HG02678 (cell line): ENCODE results near the gene PTPRN2.

ENCODE experiments used
- ATAC-seq: cut with Tn5 transposase; IDR thresholded peaks from one replicate; pipeline ENCODE4 v1.9.1; 2021; ENCODE audit warnings: mild to moderate bottlenecking, moderate library complexity; ENCODE audit not compliant: unreplicated experiment

The PTPRN2 gene

GRCh38 chr7:158016180-158017097, 571.2 kb downstream of the PTPRN2 start:
- ATAC-seq = no peak

- ATAC-seq = no peak
Observed at GRCh38 chr7:158015403-158016179, 572.0 kb downstream of the PTPRN2 start.

- ATAC-seq = no peak
Observed at GRCh38 chr7:158014976-158015375, 572.6 kb downstream of the PTPRN2 start.

- no peak for ATAC-seq
Observed at GRCh38 chr7:158013085-158013668, 574.4 kb downstream of the PTPRN2 start.

- ATAC-seq = no peak
Observed at GRCh38 chr7:158011941-158012340, 575.7 kb downstream of the PTPRN2 start.

GRCh38 chr7:158010961-158011693, 576.5 kb downstream of the PTPRN2 start:
- no peak for ATAC-seq

GRCh38 chr7:158009886-158010285, 577.7 kb downstream of the PTPRN2 start:
- no peak for ATAC-seq

GRCh38 chr7:158008267-158008666, 579.4 kb downstream of the PTPRN2 start:
- no peak for ATAC-seq

- no peak for ATAC-seq
Observed at GRCh38 chr7:158007697-158008257, 579.8 kb downstream of the PTPRN2 start.

- ATAC-seq = no peak
Observed at GRCh38 chr7:158006841-158007696, 580.6 kb downstream of the PTPRN2 start.

GRCh38 chr7:158005531-158005930, 582.1 kb downstream of the PTPRN2 start:
- ATAC-seq = no peak

GRCh38 chr7:158004123-158004490, 583.5 kb downstream of the PTPRN2 start:
- ATAC-seq = no peak

GRCh38 chr7:158003441-158004122, 584.0 kb downstream of the PTPRN2 start:
- no peak for ATAC-seq

- ATAC-seq = no peak
Observed at GRCh38 chr7:158002486-158003080, 585.0 kb downstream of the PTPRN2 start.

- ATAC-seq = no peak
Observed at GRCh38 chr7:158001621-158002320, 585.9 kb downstream of the PTPRN2 start.

GRCh38 chr7:158001003-158001402, 586.6 kb downstream of the PTPRN2 start:
- no peak for ATAC-seq

GRCh38 chr7:158000160-158000559, 587.5 kb downstream of the PTPRN2 start:
- no peak for ATAC-seq
